Esophagus muscularis mucosa (tissue), 4 donors: ENCODE results near the gene UTP14A. TPM values are rescaled to one million over a fixed set of nuclear protein-coding genes. Genes with fewer than 3 reads are reported as not detected.

Source experiments
- DNase-seq: peaks from one replicate; pipeline ENCODE4 v3.0.0-alpha.2; 2017; ENCODE audit errors: extremely low spot score
- H3K27ac ChIP-seq, 4 donors: fragments of 200-600 bp; sonication (generic); replicated peaks in 1 of 4; 1 replicate in 3 of 4; 2 replicates in 1 of 4; pipeline ENCODE4 v1.5.1; 2016 to 2019; ENCODE audit warnings: mild to moderate bottlenecking in 1 of 4
- H3K27me3 ChIP-seq, 4 donors: fragments of 200-600 bp; sonication (generic); one replicate each; pipeline versions ENCODE4 v1.5.1 to v1.6.0; 2016 to 2019
- H3K36me3 ChIP-seq, 4 donors: fragments of 200-600 bp; sonication (generic); one replicate each; pipeline ENCODE4 v1.5.1; 2016 to 2019
- H3K4me1 ChIP-seq, 4 donors: fragments of 200-600 bp; sonication (generic); one replicate each; pipeline ENCODE4 v1.5.1; 2016 to 2019
- H3K4me3 ChIP-seq, 4 donors: fragments of 200-600 bp; sonication (generic); 1 replicate in 2 of 4; 2 replicates in 2 of 4; pipeline ENCODE4 v1.5.1; 2016 to 2019; ENCODE audit warnings: mild to moderate bottlenecking in 4 of 4, moderate library complexity in 1 of 4
- H3K9me3 ChIP-seq, 4 donors: fragments of 200-600 bp; sonication (generic); 1 replicate in 3 of 4; 2 replicates in 1 of 4; pipeline ENCODE4 v1.5.1; 2016 to 2019
- EP300 ChIP-seq: sonication (generic); formaldehyde crosslinking; IDR thresholded peaks from one replicate; pipeline ENCODE4 v1.6.1; 2017; ENCODE audit warnings: antibody characterized with exemption
- POLR2A ChIP-seq: fragments of 450-650 bp; IDR thresholded peaks from one replicate; pipeline ENCODE4 v1.6.1; 2017; ENCODE audit warnings: antibody characterized with exemption, moderate library complexity, mild to moderate bottlenecking, low read depth
- POLR2AphosphoS5 ChIP-seq, 2 donors: sonication (generic); formaldehyde crosslinking; IDR thresholded peaks; one replicate each; pipeline ENCODE4 v1.6.1; 2017; ENCODE audit warnings: antibody characterized with exemption in 2 of 2
- WGBS: methylation state at CpG from one replicate; pipeline ENCODE4 v1.1.5; 2018; 5-methylcytosine and 5-hydroxymethylcytosine counted together
- intact Hi-C: fragments of 100-400 bp; cut with DNase I; formaldehyde crosslinking; loops from one replicate; pipeline ENCODE4 v1.15.1; 2023
- total RNA-seq, 4 donors: library from RNA; depleted of rRNA; stranded (reverse); fragments of >200 nt; gene quantifications; one replicate each; pipeline versions ENCODE4 v1.1.0 to v1.2.1, GENCODE V29; 2016
- TF ChIP-seq, protein P1 (sequence below), 3 experiments: fragments of 200-600 bp in 2 of 3; fragments of 450-650 bp in 1 of 3; sonication (generic) in 2 of 3; IDR thresholded peaks; one replicate each; pipeline ENCODE4 v1.5.1; 2017 to 2019; ENCODE audit warnings: antibody characterized with exemption in 3 of 3, mild to moderate bottlenecking in 2 of 3, moderate library complexity in 1 of 3

Gene UTP14A
- total RNA-seq, 4 donors from 2014 or later, result 9.6 to 16.1 (median 13.5) TPM

DNA sequence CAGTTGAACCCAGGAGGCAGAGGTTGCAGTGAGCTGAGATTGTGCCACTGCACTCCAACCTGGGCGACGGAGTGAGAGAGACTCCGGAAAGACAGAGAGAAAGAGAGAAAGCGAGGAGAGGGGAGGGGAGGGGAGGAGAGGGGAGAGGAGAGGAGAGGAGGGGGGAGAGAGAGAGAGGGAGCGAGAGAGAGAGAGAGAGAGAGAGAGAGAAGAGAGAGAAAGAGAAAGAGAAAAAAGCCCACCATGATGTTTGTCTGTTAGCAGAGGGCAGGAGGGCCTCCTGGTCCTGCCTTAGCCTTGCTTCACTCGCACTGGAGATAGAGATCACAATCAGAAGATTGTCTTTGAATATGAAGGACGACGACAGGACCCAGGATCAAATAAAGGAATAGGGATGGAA lies 57.8 kb downstream of the UTP14A start:
- H3K36me3 ChIP-seq, result no peaks in the 10 kb centered on the region
- 77% methylated on average over 8 of the region's 8 CpGs for WGBS
- H3K4me3 ChIP-seq, result no peak overlapping the region
- no peaks in the 10 kb centered on the region for H3K27me3 ChIP-seq
- H3K9me3 ChIP-seq, result no peaks in the 10 kb centered on the region
- intact Hi-C loops, result no loop called here
- DNase-seq, result no peak
- no peak overlapping the region for H3K27ac ChIP-seq
- no peak for TF ChIP-seq EP300
- TF ChIP-seq, protein P1, sequence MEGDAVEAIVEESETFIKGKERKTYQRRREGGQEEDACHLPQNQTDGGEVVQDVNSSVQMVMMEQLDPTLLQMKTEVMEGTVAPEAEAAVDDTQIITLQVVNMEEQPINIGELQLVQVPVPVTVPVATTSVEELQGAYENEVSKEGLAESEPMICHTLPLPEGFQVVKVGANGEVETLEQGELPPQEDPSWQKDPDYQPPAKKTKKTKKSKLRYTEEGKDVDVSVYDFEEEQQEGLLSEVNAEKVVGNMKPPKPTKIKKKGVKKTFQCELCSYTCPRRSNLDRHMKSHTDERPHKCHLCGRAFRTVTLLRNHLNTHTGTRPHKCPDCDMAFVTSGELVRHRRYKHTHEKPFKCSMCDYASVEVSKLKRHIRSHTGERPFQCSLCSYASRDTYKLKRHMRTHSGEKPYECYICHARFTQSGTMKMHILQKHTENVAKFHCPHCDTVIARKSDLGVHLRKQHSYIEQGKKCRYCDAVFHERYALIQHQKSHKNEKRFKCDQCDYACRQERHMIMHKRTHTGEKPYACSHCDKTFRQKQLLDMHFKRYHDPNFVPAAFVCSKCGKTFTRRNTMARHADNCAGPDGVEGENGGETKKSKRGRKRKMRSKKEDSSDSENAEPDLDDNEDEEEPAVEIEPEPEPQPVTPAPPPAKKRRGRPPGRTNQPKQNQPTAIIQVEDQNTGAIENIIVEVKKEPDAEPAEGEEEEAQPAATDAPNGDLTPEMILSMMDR (IDR thresholded peaks at IDR 0.05), result no peak
- H3K4me1 ChIP-seq, result peaks cover 0 to 9% (median 6%) of the 10 kb centered on the region in 4 donors

- Histone ChIP-seq H3K4me3 (no peak overlapping the region), H3K27ac (no peak overlapping the region), H3K9me3 (no peaks in the 10 kb centered on the region), H3K4me1 (no peaks in the 10 kb centered on the region), H3K36me3 (no peaks in the 10 kb centered on the region), H3K27me3 (no peaks in the 10 kb centered on the region)
- TF ChIP-seq, protein P1 (IDR thresholded peaks at IDR 0.05), result no peak
- TF ChIP-seq POLR2A (no peak), POLR2AphosphoS5 (IDR thresholded peaks at IDR 0.05) (no peak), EP300 (no peak)
- WGBS, result 74% methylated on average over 6 of the region's 6 CpGs
- intact Hi-C loops, result no loop called here
- no peak for DNase-seq
These were observed 59.2 kb downstream of the UTP14A start for GRCh38 chrX:129965166-129965565.

DNA sequence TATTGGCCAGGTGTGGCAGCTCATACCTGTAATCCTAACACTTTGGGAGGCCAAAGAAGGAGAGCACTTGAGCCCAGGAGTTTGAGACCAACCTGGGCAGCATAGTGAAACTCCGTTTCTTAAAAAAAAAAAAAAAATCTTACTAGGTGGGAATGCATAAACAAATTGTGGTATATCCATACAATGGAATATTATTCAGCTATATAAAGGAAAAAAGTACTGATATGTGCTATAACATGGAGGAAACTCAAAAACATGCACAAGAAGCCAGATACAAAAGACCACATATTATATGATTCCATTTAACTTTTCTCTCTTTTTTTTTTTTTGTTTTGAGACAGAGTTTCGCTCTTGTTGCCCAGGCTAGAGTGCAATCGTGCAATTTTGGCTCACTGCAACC lies 63.0 kb downstream of the UTP14A start:
- intact Hi-C loops, result no loop called here
- Histone ChIP-seq H3K27ac (no peak overlapping the region), H3K27me3 (no peaks in the 10 kb centered on the region), H3K9me3 (no peaks in the 10 kb centered on the region), H3K4me3 (no peak overlapping the region), H3K36me3 (no peaks in the 10 kb centered on the region), H3K4me1 (no peaks in the 10 kb centered on the region)
- TF ChIP-seq POLR2A (no peak), POLR2AphosphoS5 (IDR thresholded peaks at IDR 0.05) (no peak), EP300 (no peak)
- TF ChIP-seq, protein P1 (IDR thresholded peaks at IDR 0.05), result no peak
- DNase-seq, result no peak
- WGBS, result 81% methylated on average over 3 of the region's 3 CpGs

GRCh38 chrX:129976441-129976840 lies 70.5 kb downstream of the UTP14A start:
- intact Hi-C loops, result no loop called here
- Histone ChIP-seq H3K36me3 (no peaks in the 10 kb centered on the region), H3K4me3 (no peak overlapping the region), H3K9me3 (no peaks in the 10 kb centered on the region), H3K27me3 (no peaks in the 10 kb centered on the region), H3K4me1 (peaks cover 0 to 13% (median 8%) of the 10 kb centered on the region in 4 donors), H3K27ac (no peak overlapping the region)
- WGBS, result 70% methylated on average over 5 of the region's 5 CpGs
- TF ChIP-seq POLR2A (no peak), EP300 (no peak), POLR2AphosphoS5 (IDR thresholded peaks at IDR 0.05) (no peak)
- TF ChIP-seq, protein P1 (IDR thresholded peaks at IDR 0.05), result no peak
- DNase-seq, result no peak

Other genes starting within 250 kb of the UTP14A start
- 10 to 100 TPM in 1 of 4 donors, 1 to 10 TPM in 3; 3.3 to 14.4 (median 5.0) TPM for gene XPNPEP2, start 167.2 kb upstream of the UTP14A start, total RNA-seq
- 10 to 100 TPM in 1 of 4 donors, 1 to 10 TPM in 3; 3.9 to 10.4 (median 6.3) TPM for gene SASH3, start 126.2 kb upstream of the UTP14A start, total RNA-seq
- 10 to 100 TPM in 3 of 4 donors, 1 to 10 TPM in 1; 4.2 to 19.7 (median 13.1) TPM for gene ZDHHC9, start 62.3 kb upstream of the UTP14A start, total RNA-seq
- 10 to 100 TPM in 2 of 4 donors, 1 to 10 TPM in 2; 3.8 to 13.8 (median 10.5) TPM for gene BCORL1, start 76.5 kb downstream of the UTP14A start, total RNA-seq
- gene ELF4, start 204.3 kb downstream of the UTP14A start, total RNA-seq, result 1 to 10 TPM; 6.2 to 9.9 (median 9.4) TPM